ENCODE measurements around the gene CEP70.
"Not testable (repeated sequence)": the region's sequence is repeated elsewhere in the genome, so short reads cannot be mapped to it uniquely, and the experiment has no call there.

CEP70 gene

GRCh38 chr3:138468886-138469285 lies 125.2 kb downstream of the CEP70 start:
- DNase-seq (ENCODE audit: low read depth in 2 of 2), result no peak

GRCh38 chr3:138468451-138468850 lies 125.6 kb downstream of the CEP70 start:
- DNase-seq (ENCODE audit: low read depth in 2 of 2), result no peak

GRCh38 chr3:138467931-138468330 lies 126.1 kb downstream of the CEP70 start:
- no peak for DNase-seq (ENCODE audit: low read depth in 2 of 2)

GRCh38 chr3:138465925-138466324 lies 128.1 kb downstream of the CEP70 start:
- DNase-seq (ENCODE audit: low read depth in 2 of 2), result no peak

GRCh38 chr3:138465451-138465850 lies 128.6 kb downstream of the CEP70 start:
- DNase-seq (ENCODE audit: low read depth in 2 of 2), result no peak

- no peak for DNase-seq (ENCODE audit: low read depth in 2 of 2)
Measured at GRCh38 chr3:138464491-138464860, 129.6 kb downstream of the CEP70 start.

- no peak for DNase-seq (ENCODE audit: low read depth in 2 of 2)
Measured at GRCh38 chr3:138463724-138464490, 130.2 kb downstream of the CEP70 start.

GRCh38 chr3:138461896-138462295 lies 132.2 kb downstream of the CEP70 start:
- no peak for DNase-seq (ENCODE audit: low read depth in 2 of 2)

GRCh38 chr3:138461246-138461645 lies 132.8 kb downstream of the CEP70 start:
- DNase-seq (ENCODE audit: low read depth in 2 of 2), result no peak

GRCh38 chr3:138460536-138461205 lies 133.4 kb downstream of the CEP70 start:
- no peak for DNase-seq (ENCODE audit: low read depth in 2 of 2)

- DNase-seq (ENCODE audit: low read depth in 2 of 2), result no peak
Measured at GRCh38 chr3:138459619-138460535, 134.2 kb downstream of the CEP70 start.

- no peak for DNase-seq (ENCODE audit: low read depth in 2 of 2)
Measured at GRCh38 chr3:138458774-138459499, 135.1 kb downstream of the CEP70 start.

GRCh38 chr3:138457863-138458735 lies 136.0 kb downstream of the CEP70 start:
- no peak for DNase-seq (ENCODE audit: low read depth in 2 of 2)

- DNase-seq (ENCODE audit: low read depth in 2 of 2), result no peak
Measured at GRCh38 chr3:138456961-138457862, 136.8 kb downstream of the CEP70 start.

- no peak for DNase-seq (ENCODE audit: low read depth in 2 of 2)
Measured at GRCh38 chr3:138455801-138456716, 138.0 kb downstream of the CEP70 start.

GRCh38 chr3:138453940-138454339 lies 140.1 kb downstream of the CEP70 start:
- DNase-seq (ENCODE audit: low read depth in 2 of 2), result not testable (repeated sequence)

GRCh38 chr3:138452436-138452835 lies 141.6 kb downstream of the CEP70 start:
- no peak for DNase-seq (ENCODE audit: low read depth in 2 of 2)

GRCh38 chr3:138451595-138452162 lies 142.4 kb downstream of the CEP70 start:
- no peak for DNase-seq (ENCODE audit: low read depth in 2 of 2)

All from stimulated activated CD4-positive, alpha-beta T cell treated with anti-CD3 and anti-CD28 coated beads, Interleukin-1b, Interleukin-23, amount 100 ng/mL, for 4 hours (primary cell).